AG10803 (cell line): ENCODE measurements around the gene PARD3B.

Experiments
- DNase-seq: peaks from one replicate; pipeline ENCODE4 v3.0.0; 2010; ENCODE audit warnings: low read depth
- H3K4me3 ChIP-seq: 2 replicates; pipeline ENCODE4 v1.5.1; 2011; ENCODE audit warnings: mild to moderate bottlenecking, low read length, control low read depth
- CTCF ChIP-seq: conservative IDR thresholded peaks from 2 replicates; pipeline ENCODE4 v1.5.1; 2011; ENCODE audit warnings: mild to moderate bottlenecking, low read length, control low read depth, inconsistent platforms

The PARD3B gene

GRCh38 chr2:205496370-205496769 lies 951.1 kb downstream of the PARD3B start:
- H3K4me3 ChIP-seq: no peak overlapping the region
- no peak for DNase-seq
- peak; percentile 21; the same call in 1 of the 2 replicates for TF ChIP-seq CTCF

- peak; percentile 91 for DNase-seq
- no peak for TF ChIP-seq CTCF
- no peak overlapping the region for H3K4me3 ChIP-seq
Measured at GRCh38 chr2:205496772-205497171, 951.5 kb downstream of the PARD3B start.

- TF ChIP-seq CTCF: no peak
- no peak overlapping the region for H3K4me3 ChIP-seq
- no peak for DNase-seq
Measured at GRCh38 chr2:205499006-205499405, 953.7 kb downstream of the PARD3B start.

- TF ChIP-seq CTCF: no peak
- H3K4me3 ChIP-seq: no peak overlapping the region
- no peak for DNase-seq
Measured at GRCh38 chr2:205500065-205500464, 954.8 kb downstream of the PARD3B start.

- no peak for DNase-seq
- no peak overlapping the region for H3K4me3 ChIP-seq
- TF ChIP-seq CTCF: no peak
Measured at GRCh38 chr2:205500951-205501350, 955.7 kb downstream of the PARD3B start.

GRCh38 chr2:205501826-205502225 lies 956.6 kb downstream of the PARD3B start:
- H3K4me3 ChIP-seq: no peak overlapping the region
- DNase-seq: no peak
- TF ChIP-seq CTCF: no peak

- TF ChIP-seq CTCF: no peak
- DNase-seq: no peak
- no peak overlapping the region for H3K4me3 ChIP-seq
Measured at GRCh38 chr2:205505371-205505770, 960.1 kb downstream of the PARD3B start.
